Neural progenitor cell (in vitro differentiated cells): ENCODE measurements around the gene PRTFDC1. TPM values are rescaled to one million over a fixed set of nuclear protein-coding genes. Genes with fewer than 3 reads are reported as not detected.

Experiments used
- DNase-seq: peaks from one replicate; pipeline ENCODE4 v3.0.0-alpha.2; 2016; ENCODE audit warnings: low spot score
- H2AFZ ChIP-seq: fragments of 200-600 bp; sonication (generic); replicated peaks from 2 replicates; pipeline ENCODE4 v1.6.1; 2016; ENCODE audit warnings: antibody characterized with exemption
- H3F3A ChIP-seq: fragments of 200-600 bp; sonication (generic); 2 replicates; pipeline ENCODE4 v1.6.1; 2016; ENCODE audit warnings: antibody characterized with exemption, low read depth
- H3K27ac ChIP-seq: fragments of 200-600 bp; sonication (generic); 2 replicates; pipeline ENCODE4 v1.5.1; 2016; ENCODE audit warnings: mild to moderate bottlenecking
- H3K27me3 ChIP-seq: fragments of 200-600 bp; sonication (generic); 2 replicates; pipeline ENCODE4 v1.6.1; 2016; ENCODE audit warnings: mild to moderate bottlenecking, moderate library complexity
- H3K36me3 ChIP-seq: fragments of 200-600 bp; sonication (generic); 2 replicates; pipeline ENCODE4 v1.5.1; 2016
- H3K4me1 ChIP-seq: fragments of 200-600 bp; sonication (generic); 2 replicates; pipeline ENCODE4 v1.6.1; 2016; ENCODE audit warnings: mixed run types
- H3K4me2 ChIP-seq: fragments of 200-600 bp; sonication (generic); 2 replicates; pipeline ENCODE4 v1.6.1; 2016
- H3K4me3 ChIP-seq: fragments of 200-600 bp; sonication (generic); 2 replicates; pipeline ENCODE4 v1.5.1; 2016
- H3K79me2 ChIP-seq: fragments of 200-600 bp; sonication (generic); 2 replicates; pipeline ENCODE4 v1.6.1; 2016; ENCODE audit warnings: low read depth
- H3K9ac ChIP-seq: fragments of 200-600 bp; sonication (generic); 2 replicates; pipeline ENCODE4 v1.6.1; 2016
- H3K9me3 ChIP-seq: fragments of 200-600 bp; sonication (generic); 2 replicates; pipeline ENCODE4 v1.5.1; 2016; ENCODE audit warnings: low read depth
- H4K20me1 ChIP-seq: fragments of 200-600 bp; sonication (generic); 2 replicates; pipeline ENCODE4 v1.6.1; 2016; ENCODE audit warnings: low read depth
- H3K27ac Mint-ChIP-seq: 3 replicates; pipeline ENCODE4 v1.8.0; 2021; ENCODE audit warnings: mixed read lengths
- H3K27me3 Mint-ChIP-seq: 2 replicates; pipeline ENCODE4 v1.8.0; 2022; ENCODE audit warnings: low read depth, mild to moderate bottlenecking, inconsistent platforms, moderate library complexity, mixed read lengths; ENCODE audit not compliant: insufficient read depth
- H3K36me3 Mint-ChIP-seq: 3 replicates; pipeline ENCODE4 v1.8.0; 2021; ENCODE audit warnings: mixed read lengths
- H3K4me1 Mint-ChIP-seq: 3 replicates; pipeline ENCODE4 v1.8.0; 2021; ENCODE audit warnings: mixed read lengths
- H3K4me3 Mint-ChIP-seq: 3 replicates; pipeline ENCODE4 v1.8.0; 2021; ENCODE audit warnings: mild to moderate bottlenecking, moderate library complexity, mixed read lengths
- H3K9me3 Mint-ChIP-seq: 3 replicates; pipeline ENCODE4 v1.8.0; 2020; ENCODE audit warnings: mixed read lengths
- CTCF ChIP-seq: fragments of 200-600 bp; sonication (generic); IDR thresholded peaks from 2 replicates; pipeline ENCODE4 v1.5.1; 2017; ENCODE audit warnings: antibody characterized with exemption, mild to moderate bottlenecking
- EZH2 ChIP-seq: fragments of 200-600 bp; sonication (generic); IDR thresholded peaks from 2 replicates; pipeline ENCODE4 v1.6.1; 2017; ENCODE audit warnings: antibody characterized with exemption, mild to moderate bottlenecking, moderate library complexity
- EZH2phosphoT487 ChIP-seq: fragments of 200-600 bp; sonication (generic); IDR thresholded peaks from 2 replicates; pipeline ENCODE4 v1.6.1; 2017; ENCODE audit warnings: antibody characterized with exemption
- total RNA-seq: library from RNA; depleted of rRNA; stranded (reverse); fragments of >200 nt; gene quantifications from 2 replicates; pipeline ENCODE4 v1.2.3, GENCODE V29; 2015; ENCODE audit warnings: low replicate concordance

The PRTFDC1 gene
- total RNA-seq, 1 donor from 2014 or later: 37.7 TPM

GRCh38 chr10:24962995-24963394, 10.6 kb upstream of the PRTFDC1 start:
- Mint-ChIP-seq H3K9me3 (no peaks in the 10 kb centered on the region), H3K36me3 (no peaks in the 10 kb centered on the region), H3K4me1 (peaks cover 26% of the 10 kb centered on the region), H3K27ac (no peak overlapping the region), H3K27me3 (peaks cover 3% of the 10 kb centered on the region), H3K4me3 (no peak overlapping the region)
- Histone ChIP-seq H4K20me1 (no peaks in the 10 kb centered on the region), H3K36me3 (no peaks in the 10 kb centered on the region), H3K27me3 (no peaks in the 10 kb centered on the region), H3K4me1 (peaks cover 17% of the 10 kb centered on the region), H3K27ac (no peak overlapping the region), H3K4me3 (no peak overlapping the region), H3K9ac (no peak overlapping the region), H3K79me2 (no peaks in the 10 kb centered on the region), H3F3A (no peaks in the 10 kb centered on the region), H2AFZ (no peak overlapping the region), H3K4me2 (no peak overlapping the region), H3K9me3 (no peaks in the 10 kb centered on the region)
- TF ChIP-seq EZH2 (no peak), CTCF (no peak), EZH2phosphoT487 (no peak)
- no peak for DNase-seq

GRCh38 chr10:24961582-24961981, 9.2 kb upstream of the PRTFDC1 start:
- no peak overlapping the region for H3K4me3 Mint-ChIP-seq
- H3K4me2 ChIP-seq: no peak overlapping the region
- TF ChIP-seq EZH2phosphoT487 (no peak), CTCF (no peak), EZH2 (no peak)
- H3K36me3 ChIP-seq: no peaks in the 10 kb centered on the region
- H3K27ac ChIP-seq: no peak overlapping the region
- H3K79me2 ChIP-seq: no peaks in the 10 kb centered on the region
- H3F3A ChIP-seq: no peaks in the 10 kb centered on the region
- no peak overlapping the region for H3K9ac ChIP-seq
- H3K9me3 ChIP-seq: no peaks in the 10 kb centered on the region
- H3K27ac Mint-ChIP-seq: no peak overlapping the region
- H3K9me3 Mint-ChIP-seq: no peaks in the 10 kb centered on the region
- H3K27me3 Mint-ChIP-seq: peaks cover 3% of the 10 kb centered on the region
- H3K4me1 Mint-ChIP-seq: peaks cover 30% of the 10 kb centered on the region
- no peaks in the 10 kb centered on the region for H3K27me3 ChIP-seq
- H2AFZ ChIP-seq: no peak overlapping the region
- no peaks in the 10 kb centered on the region for H3K36me3 Mint-ChIP-seq
- DNase-seq: no peak
- no peaks in the 10 kb centered on the region for H4K20me1 ChIP-seq
- no peak overlapping the region for H3K4me3 ChIP-seq
- peaks cover 19% of the 10 kb centered on the region for H3K4me1 ChIP-seq

GRCh38 chr10:24959382-24959730, 7.0 kb upstream of the PRTFDC1 start:
- Mint-ChIP-seq H3K4me3 (no peak overlapping the region), H3K36me3 (no peaks in the 10 kb centered on the region), H3K9me3 (no peaks in the 10 kb centered on the region), H3K27me3 (no peaks in the 10 kb centered on the region), H3K27ac (no peak overlapping the region), H3K4me1 (peaks cover 28% of the 10 kb centered on the region)
- Histone ChIP-seq H3K4me1 (peaks cover 19% of the 10 kb centered on the region), H3K27me3 (no peaks in the 10 kb centered on the region), H3F3A (no peaks in the 10 kb centered on the region), H3K9ac (no peak overlapping the region), H3K36me3 (no peaks in the 10 kb centered on the region), H3K79me2 (no peaks in the 10 kb centered on the region), H4K20me1 (no peaks in the 10 kb centered on the region), H3K9me3 (no peaks in the 10 kb centered on the region), H3K4me3 (no peak overlapping the region), H3K27ac (no peak overlapping the region), H3K4me2 (no peak overlapping the region), H2AFZ (no peak overlapping the region)
- no peak for DNase-seq
- TF ChIP-seq CTCF (no peak), EZH2 (no peak), EZH2phosphoT487 (no peak)
